Middle frontal gyrus (tissue), 1 donor: ENCODE measurements around the gene ZNF638.
A peak's percentile ranks its signal among the peaks of the same experiment; 100 is the strongest.

Source experiments
- DNase-seq: peaks from one replicate; pipeline ENCODE4 v3.0.0-alpha.2; 2015; ENCODE audit warnings: low spot score; ENCODE audit errors: extremely low spot score

ZNF638 gene

DNA sequence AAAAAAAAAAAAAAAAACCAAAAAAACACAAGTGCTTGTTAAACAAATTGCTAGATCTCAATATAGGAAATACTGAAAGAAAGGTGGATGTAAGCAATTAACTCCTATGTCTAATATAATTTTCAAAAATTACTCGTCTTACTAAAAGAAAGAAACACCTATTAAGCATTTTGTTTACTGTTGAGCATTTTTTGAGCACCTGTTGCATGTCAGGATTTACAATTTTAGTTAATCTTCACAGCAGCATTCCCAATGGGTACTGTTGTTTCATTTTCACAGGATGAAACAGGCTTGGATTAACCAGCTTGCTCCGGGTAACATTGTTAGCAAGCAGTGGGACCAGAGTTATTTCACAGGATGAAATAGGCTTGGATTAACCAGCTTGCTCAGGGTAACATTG, 4.8 kb downstream of the ZNF638 start:
- no peak for DNase-seq

- DNase-seq: no peak
Measured at GRCh38 chr2:71336802-71337201, 5.2 kb downstream of the ZNF638 start.

- no peak for DNase-seq
Measured at GRCh38 chr2:71337776-71338175, 6.2 kb downstream of the ZNF638 start.

GRCh38 chr2:71339685-71340084, 8.1 kb downstream of the ZNF638 start:
- no peak for DNase-seq

- no peak for DNase-seq
Measured at GRCh38 chr2:71340176-71340575, 8.6 kb downstream of the ZNF638 start.

- no peak for DNase-seq
Measured at GRCh38 chr2:71341645-71342044, 10.1 kb downstream of the ZNF638 start.

DNA sequence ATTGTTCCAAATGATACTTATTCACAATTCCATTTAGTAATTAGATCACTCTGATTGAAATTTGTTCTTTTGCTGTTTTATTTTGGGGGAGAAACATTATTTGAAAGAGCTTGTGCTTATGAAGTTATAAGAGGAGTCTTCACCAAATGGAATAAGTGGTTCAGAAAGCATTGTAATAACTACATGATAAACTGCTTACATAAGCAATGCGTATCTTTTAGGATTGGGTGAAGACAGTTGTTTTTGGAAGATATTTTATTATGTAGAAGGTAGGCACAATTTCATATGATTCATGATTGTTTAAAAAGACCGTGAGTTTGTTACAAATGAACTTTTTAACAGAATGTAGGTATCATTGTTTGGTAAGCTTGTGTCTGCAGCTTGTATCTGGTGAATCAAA, 14.5 kb downstream of the ZNF638 start:
- DNase-seq: no peak

DNA sequence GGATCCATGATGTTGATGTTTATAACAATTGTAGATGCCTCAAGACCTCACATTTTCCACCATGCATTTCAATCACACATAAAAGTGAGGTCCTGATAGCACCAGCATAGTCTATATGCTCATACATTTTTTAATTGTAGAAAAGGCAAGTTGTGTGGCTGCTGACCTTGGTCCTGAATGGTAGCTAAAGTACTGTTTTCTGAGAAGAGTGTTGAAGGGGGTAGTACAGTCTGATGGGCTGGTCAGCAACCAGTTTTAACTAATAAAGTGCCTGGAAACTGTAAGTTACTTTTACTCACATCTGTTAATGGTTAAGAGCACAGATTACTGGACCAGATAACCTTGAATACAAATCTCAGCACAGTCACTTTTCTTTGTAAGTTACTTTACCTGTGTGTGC, 15.9 kb downstream of the ZNF638 start:
- DNase-seq: no peak

DNA sequence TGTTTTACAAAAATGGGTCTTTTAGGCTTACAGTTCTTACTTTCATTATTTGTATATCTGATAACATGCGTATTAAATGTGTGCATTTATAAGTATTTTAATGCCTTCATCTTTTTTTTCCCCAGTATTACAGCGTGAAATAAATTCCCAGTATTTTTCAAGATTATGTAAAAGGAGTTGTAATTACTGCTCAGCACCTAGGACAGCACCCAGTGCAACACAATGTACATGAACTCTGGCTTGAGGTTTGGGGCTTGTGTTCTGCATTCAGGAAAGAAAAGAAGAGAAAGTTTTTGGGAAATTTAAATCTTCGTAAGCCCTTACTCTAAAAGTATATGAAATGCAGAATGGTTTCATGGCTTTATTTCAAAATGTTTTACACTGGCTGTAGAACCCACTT, 16.7 kb downstream of the ZNF638 start:
- DNase-seq: no peak

DNA sequence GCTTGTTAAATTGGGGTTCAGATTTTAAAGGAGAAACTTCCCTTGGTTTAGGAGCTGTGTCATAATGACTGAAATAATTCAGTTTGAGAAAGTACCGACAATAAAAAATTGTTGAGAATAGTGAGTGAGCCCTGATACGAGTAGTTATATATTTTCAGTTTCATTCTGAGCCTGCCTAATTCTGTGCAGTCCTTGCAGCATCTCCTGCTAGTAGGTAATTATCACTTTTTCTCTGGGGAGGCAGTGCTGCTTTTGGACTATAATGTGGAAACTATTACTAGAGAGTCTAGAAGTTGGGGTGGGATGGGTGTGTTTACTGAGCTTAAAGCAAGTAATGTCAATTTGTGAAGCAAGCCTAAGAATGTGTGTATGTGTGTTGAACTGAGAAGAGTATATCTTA, 21.7 kb downstream of the ZNF638 start:
- DNase-seq: no peak

DNA sequence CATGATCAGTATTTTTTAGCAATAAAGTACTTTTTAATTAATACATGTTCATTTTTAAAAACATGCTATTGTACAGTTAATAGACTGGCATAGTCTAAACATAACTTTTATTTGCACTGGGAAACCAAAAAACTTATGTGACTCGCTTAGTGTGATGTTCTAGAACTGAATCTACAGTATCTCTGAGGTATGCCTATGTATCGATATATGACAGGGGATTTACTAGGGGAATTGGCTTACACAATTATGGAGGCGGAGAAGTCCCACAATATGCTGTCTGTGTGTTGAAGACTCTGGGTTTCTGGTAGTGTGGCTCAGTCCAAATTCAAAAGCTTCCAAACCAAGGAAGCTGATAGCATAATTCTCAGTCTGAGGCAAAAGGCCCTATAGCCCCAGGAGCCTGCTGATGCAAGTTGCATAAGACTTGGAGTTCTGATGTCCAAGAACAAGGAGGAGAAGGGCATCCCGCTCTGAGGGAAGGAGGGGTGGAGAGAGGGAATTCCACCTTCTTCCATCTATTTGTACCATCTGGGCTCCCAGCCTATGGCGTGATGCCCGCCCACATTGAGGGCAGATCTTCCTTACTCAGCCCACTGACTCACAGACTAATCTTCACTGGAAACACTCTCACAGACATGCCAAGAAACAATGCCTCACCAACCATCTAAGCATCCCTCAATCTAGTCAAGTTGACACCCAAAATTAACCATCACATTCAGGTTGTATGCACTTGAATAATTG, 27.5 kb downstream of the ZNF638 start:
- no peak for DNase-seq

DNA sequence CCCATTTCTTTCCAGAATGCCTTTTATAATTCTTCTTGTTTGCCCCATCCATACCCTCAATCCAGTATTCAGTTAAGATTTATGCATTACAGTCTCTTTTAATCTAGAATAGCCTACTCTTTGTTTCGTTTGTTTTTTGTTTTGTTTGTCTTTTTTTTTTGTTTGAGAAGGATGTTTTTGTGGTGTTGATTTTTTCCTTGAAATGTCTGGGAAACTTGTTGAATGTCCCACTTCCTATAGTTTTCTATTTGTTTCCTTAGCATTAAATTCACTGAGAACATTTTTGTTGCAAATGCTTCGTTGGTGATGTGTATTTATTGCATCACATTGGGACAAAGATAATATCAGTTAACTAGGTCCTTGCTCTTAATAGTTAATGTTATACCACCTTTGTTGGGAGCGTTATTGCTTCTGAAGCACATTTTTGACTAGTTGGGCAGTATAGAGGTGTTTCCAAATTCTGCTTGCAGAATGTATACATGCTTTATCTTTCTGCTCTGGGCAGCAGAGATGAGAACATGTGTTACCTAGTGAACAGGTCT, 28.9 kb downstream of the ZNF638 start:
- no peak for DNase-seq

- no peak for DNase-seq
Measured at GRCh38 chr2:71361631-71362030, 30.0 kb downstream of the ZNF638 start.

- DNase-seq: no peak
Measured at GRCh38 chr2:71362447-71362846, 30.9 kb downstream of the ZNF638 start.

DNA sequence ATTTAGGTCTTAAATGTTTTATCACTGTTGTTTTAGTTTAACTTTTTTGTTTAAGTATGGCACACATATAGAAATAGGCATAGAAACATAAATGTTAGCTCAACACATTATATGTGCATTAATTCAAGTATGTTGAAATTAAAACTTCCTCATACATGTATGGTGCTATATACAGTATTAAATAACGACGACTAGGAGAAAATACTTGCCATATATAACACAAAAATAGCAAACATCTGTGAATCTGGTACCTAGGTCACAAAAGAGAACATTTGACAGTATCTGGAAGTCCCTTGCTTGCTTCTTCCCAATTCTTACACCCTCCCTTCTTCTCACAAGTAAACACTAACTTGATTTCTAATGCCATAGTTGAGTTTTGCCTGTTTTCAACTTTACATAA, 38.4 kb downstream of the ZNF638 start:
- DNase-seq: no peak

DNA sequence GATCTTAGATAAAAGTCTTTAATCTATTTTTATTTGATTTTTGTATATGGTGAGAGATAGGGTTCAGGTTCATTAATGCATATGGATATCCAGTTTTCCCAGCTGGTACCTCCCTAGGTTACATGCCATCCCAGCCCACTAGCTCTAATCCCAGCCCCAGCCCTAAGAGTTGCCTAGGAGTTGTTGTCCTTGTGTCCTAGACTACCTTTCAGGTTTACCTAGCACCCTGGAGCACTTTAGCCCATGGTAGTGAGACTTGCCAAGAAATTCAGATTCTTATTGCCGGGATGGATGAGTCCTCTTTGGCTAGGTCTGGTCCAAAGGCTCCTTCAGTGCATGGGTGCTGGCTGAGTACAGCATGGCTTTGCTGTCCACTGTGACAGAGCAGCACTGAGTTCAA, 40.5 kb downstream of the ZNF638 start:
- DNase-seq: no peak

GRCh38 chr2:71379086-71379485, 47.5 kb downstream of the ZNF638 start:
- DNase-seq: no peak

- DNase-seq: no peak
Measured at GRCh38 chr2:71380665-71381064, 49.1 kb downstream of the ZNF638 start.

GRCh38 chr2:71385012-71385411, 53.4 kb downstream of the ZNF638 start:
- no peak for DNase-seq

- no peak for DNase-seq
Measured at GRCh38 chr2:71388214-71388613, 56.6 kb downstream of the ZNF638 start.

DNA sequence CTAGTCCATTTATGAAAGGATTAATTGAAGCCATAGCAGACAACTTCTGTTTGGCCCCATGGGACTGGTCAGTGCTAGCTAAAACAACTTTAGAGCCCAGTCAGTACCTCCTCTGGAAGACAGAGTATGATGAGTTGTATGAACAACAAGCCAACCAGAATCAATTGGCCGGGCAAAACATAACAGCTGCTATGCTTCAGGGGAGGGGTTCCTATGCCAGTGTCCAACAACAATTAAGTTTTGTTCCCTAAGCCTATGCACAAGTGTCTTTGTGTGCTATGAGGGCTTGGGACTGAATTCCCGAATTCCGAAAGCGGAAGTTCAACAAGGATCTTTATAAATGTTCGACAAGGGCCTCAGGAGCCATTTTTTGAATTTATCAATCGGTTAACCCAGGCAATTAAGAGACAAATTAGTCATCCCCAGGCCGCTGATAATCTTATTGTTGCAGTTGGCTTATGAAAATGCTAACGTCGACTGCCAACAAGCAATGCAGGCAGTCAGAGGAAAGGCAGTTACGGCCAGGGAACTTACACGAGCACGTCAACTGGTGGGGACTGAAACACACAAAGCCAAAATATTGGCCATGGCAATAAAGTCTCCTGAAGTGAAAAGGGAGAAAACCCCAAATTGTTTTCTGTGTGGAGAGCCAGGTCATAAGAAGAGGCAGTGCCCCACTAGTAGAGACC, 57.9 kb downstream of the ZNF638 start:
- DNase-seq: peak; percentile 20

DNA sequence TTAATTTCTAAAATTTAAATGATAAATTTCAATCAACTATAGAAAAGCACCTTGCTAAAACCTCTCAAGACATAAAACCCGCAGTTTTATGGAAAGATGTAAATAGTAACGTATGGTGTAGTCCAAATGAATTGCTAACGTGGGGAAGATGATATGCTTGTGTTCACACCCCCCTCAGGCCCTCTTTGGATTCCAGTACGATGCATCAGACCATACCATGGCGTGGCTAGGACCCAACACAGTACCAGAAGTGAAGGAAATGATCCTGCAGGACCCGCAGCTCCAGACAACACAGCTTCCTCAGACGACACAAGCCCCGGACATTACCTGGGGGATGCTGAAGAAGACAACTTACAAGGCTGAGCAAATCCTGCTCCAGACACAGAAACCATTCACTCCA, 61.6 kb downstream of the ZNF638 start:
- DNase-seq: no peak

GRCh38 chr2:71395471-71395870, 63.9 kb downstream of the ZNF638 start:
- no peak for DNase-seq
